ENCODE data around the gene CTTNBP2NL. TPM values are rescaled to one million over a fixed set of nuclear protein-coding genes. Genes with fewer than 3 reads are reported as not detected.

CTTNBP2NL gene
- total and polyA plus RNA-seq, 2 experiments from 2014 or later: 18.5 to 31.0 TPM

GRCh38 chr1:112496290-112496689 is 100.3 kb downstream of the CTTNBP2NL start:
- Histone ChIP-seq H4K20me1 (replicated peaks; ENCODE audit: insufficient read depth) (no peaks in the 10 kb centered on the region; the same call in 1 of the 2 replicates), H3K36me3 (ENCODE audit: insufficient read depth) (no peaks in the 10 kb centered on the region), H3K4me2 (no peak overlapping the region), H3F3A (replicated peaks; ENCODE audit: low read depth) (no peaks in the 10 kb centered on the region), H3K9me2 (ENCODE audit: insufficient read depth) (no peaks in the 10 kb centered on the region), H2AFZ (no peak overlapping the region), H3K4me1 (ENCODE audit: insufficient read depth) (no peaks in the 10 kb centered on the region), H3K79me2 (replicated peaks; ENCODE audit: insufficient read depth) (no peaks in the 10 kb centered on the region), H3K27ac (ENCODE audit: low read depth) (no peak overlapping the region), H3K4me3 (no peak overlapping the region), H3K27me3 (ENCODE audit: insufficient read depth) (peaks cover 23% of the 10 kb centered on the region)
- no peak overlapping the region for H3K4me3 Mint-ChIP-seq
- no peak overlapping the region for H3K27ac Mint-ChIP-seq
- H3K27me3 Mint-ChIP-seq (ENCODE audit: insufficient read depth, low read depth, poor library complexity): peaks cover 4% of the 10 kb centered on the region
- ATAC-seq (no peak), DNase-seq (ENCODE audit: low spot score) (no peak)
- TF ChIP-seq ZNF114 (CRISPR knock-in tag; IDR thresholded peaks at IDR 0.05) (no peak), CTCF (conservative IDR thresholded peaks at IDR 0.05; ENCODE audit: low read depth in 2 of 2) (no peak), EZH2 (IDR thresholded peaks at IDR 0.05; ENCODE audit: low read depth, unreplicated experiment) (no peak), JUNB (IDR thresholded peaks at IDR 0.05; ENCODE audit: unreplicated experiment) (no peak)
- no peaks in the 10 kb centered on the region for H3K9me3 Mint-ChIP-seq
- no peaks in the 10 kb centered on the region for H3K4me1 Mint-ChIP-seq
- H3K36me3 Mint-ChIP-seq (ENCODE audit: low read depth): no peaks in the 10 kb centered on the region

GRCh38 chr1:112501810-112502641 is 106.0 kb downstream of the CTTNBP2NL start:
- Mint-ChIP-seq H3K4me3 (peak overlapping the region; percentile 71), H3K36me3 (ENCODE audit: low read depth) (no peaks in the 10 kb centered on the region; the same call in 2 of the 3 replicates), H3K9me3 (no peaks in the 10 kb centered on the region; the same call in 2 of the 3 replicates), H3K4me1 (peaks cover 32% of the 10 kb centered on the region), H3K27ac (no peak overlapping the region), H3K27me3 (ENCODE audit: insufficient read depth, low read depth, poor library complexity) (peaks cover 50% of the 10 kb centered on the region)
- H3K4me3 ChIP-seq: peak overlapping the region; percentile 59
- no peaks in the 10 kb centered on the region for H3K36me3 ChIP-seq (ENCODE audit: insufficient read depth)
- peaks cover 80% of the 10 kb centered on the region for H3K27me3 ChIP-seq (ENCODE audit: insufficient read depth)
- peak; percentile 86 for ATAC-seq
- H3K9me2 ChIP-seq (ENCODE audit: insufficient read depth): no peaks in the 10 kb centered on the region
- no peaks in the 10 kb centered on the region for H3K79me2 ChIP-seq (replicated peaks; ENCODE audit: insufficient read depth)
- H3F3A ChIP-seq (replicated peaks; ENCODE audit: low read depth): no peaks in the 10 kb centered on the region
- DNase-seq (ENCODE audit: low spot score): peak; percentile 67
- H4K20me1 ChIP-seq (replicated peaks; ENCODE audit: insufficient read depth): peaks cover 2% of the 10 kb centered on the region; the same call in 1 of the 2 replicates
- H3K4me1 ChIP-seq (ENCODE audit: insufficient read depth): peaks cover 20% of the 10 kb centered on the region
- no peak overlapping the region for H3K27ac ChIP-seq (ENCODE audit: low read depth)
- peak overlapping the region; percentile 80 for H3K4me2 ChIP-seq
- H2AFZ ChIP-seq: peak overlapping the region; percentile 96
- TF ChIP-seq CREB1 (CRISPR knock-in tag; IDR thresholded peaks at IDR 0.05; ENCODE audit: low read depth) (no peak), EZH2 (IDR thresholded peaks at IDR 0.05; ENCODE audit: low read depth, unreplicated experiment) (peak; percentile 84), REST (IDR thresholded peaks at IDR 0.05; ENCODE audit: unreplicated experiment) (peak; percentile 42), NANOG (IDR thresholded peaks at IDR 0.05; ENCODE audit: borderline replicate concordance) (no peak), ZNF462 (CRISPR knock-in tag; IDR thresholded peaks at IDR 0.05) (no peak)
